LNCaP clone FGC (cell line): Measurements from ENCODE around the gene MYH6.
"Not testable (repeated sequence)": the region's sequence is repeated elsewhere in the genome, so short reads cannot be mapped to it uniquely, and the experiment has no call there.

Source experiments
- DNase-seq: peaks from one replicate; pipeline ENCODE4 v3.0.0-alpha.2; 2011; ENCODE audit warnings: low read depth
- H3K4me3 ChIP-seq: 2 replicates; pipeline ENCODE4 v1.5.1; 2011; ENCODE audit warnings: mild to moderate bottlenecking, low read depth, low read length, control low read depth
- CTCF ChIP-seq: IDR thresholded peaks from 2 replicates; pipeline ENCODE4 v1.5.1; 2012; ENCODE audit warnings: mild to moderate bottlenecking; ENCODE audit not compliant: control insufficient read depth, insufficient read depth; ENCODE audit errors: extremely low read depth

Gene MYH6

DNA sequence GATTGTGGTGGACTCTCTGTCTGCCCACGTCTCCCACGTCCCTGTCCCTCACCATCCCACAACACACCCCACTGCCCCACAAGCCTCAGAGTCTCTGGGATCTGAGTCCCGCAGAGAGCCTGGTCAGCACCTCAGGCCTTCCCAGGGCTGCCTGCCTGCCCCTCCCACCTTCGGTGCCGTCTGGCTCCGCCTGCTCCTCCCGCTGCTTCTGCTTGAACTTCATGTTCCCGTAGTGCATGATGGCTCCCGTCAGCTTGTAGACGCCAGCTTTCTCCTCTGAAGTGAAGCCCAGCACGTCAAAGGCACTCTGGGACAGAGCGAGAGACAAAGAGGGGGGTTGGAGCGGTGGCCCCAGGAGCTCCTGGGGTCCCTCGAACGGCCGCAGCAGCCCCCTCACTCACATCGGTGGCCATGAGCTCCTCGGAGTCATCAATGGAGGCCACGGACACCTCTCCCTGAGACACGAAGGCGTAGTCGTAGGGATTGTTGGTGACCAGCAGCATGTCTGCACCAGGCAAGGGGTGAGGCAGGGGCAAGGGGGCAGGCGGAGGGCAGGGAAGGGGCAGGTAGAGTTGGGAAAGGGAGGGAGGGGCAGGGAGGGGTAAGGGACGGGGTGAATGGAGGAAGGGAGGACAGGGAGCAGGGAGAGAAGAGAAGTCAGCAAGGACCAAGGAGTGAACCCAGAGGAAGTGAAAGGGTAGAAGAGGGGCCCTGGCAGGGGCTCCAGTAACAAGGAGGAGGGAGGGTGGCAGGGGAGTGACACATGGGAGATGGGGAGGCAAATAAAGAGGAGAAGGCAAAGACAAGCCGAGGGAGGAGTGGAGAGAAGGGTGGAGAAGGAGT, 5.6 kb downstream of the MYH6 start:
- no peak for TF ChIP-seq CTCF
- DNase-seq: no peak
- peak overlapping the region; percentile 30 for H3K4me3 ChIP-seq

DNA sequence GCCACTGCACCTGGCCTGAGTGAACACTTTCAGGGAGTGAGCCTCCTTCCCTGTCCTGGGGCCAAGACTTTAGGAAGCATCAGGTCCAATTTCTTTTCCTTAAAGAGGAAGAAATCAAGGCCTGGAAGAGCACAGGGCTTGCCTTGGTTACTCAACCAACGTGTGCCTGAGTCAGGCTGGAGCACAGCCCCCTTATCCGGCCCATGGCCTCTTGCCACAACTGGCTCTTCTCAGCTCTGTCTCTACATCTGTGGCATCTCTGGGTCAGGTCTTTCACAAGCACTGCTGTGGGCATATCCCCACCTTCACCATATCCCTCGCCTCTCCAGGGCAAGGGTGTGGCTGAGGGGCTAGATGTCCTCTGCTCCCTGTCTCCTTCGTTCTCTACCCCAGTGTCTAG, 6.8 kb downstream of the MYH6 start:
- TF ChIP-seq CTCF: no peak
- DNase-seq: no peak
- no peak overlapping the region for H3K4me3 ChIP-seq

GRCh38 chr14:23400496-23401149, 7.5 kb downstream of the MYH6 start:
- not testable (repeated sequence) for DNase-seq, H3K4me3 ChIP-seq

- no peak overlapping the region for H3K4me3 ChIP-seq
- no peak for TF ChIP-seq CTCF
- no peak for DNase-seq
Observed at GRCh38 chr14:23399591-23399990, 8.5 kb downstream of the MYH6 start.

DNA sequence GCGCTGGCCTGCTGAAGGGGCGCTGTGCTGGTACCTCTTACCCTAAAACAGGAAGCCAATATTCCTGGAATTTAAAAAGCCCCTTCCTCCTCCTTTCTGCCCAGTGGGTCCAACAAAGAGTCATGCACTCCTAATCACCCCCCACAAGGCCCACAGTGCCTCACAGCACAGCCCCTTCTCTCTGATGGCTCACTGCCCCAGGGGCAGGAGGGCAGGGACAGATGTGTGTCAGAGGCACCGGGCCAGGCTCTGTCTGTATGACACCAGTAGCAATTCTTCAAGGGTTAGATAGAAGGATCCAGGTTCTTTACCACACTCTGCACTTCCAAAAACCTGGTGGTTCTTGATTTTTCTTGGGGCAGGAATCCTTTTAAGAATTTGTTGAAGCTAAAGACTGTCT, 8.9 kb downstream of the MYH6 start:
- no peak for DNase-seq
- no peak overlapping the region for H3K4me3 ChIP-seq
- TF ChIP-seq CTCF: no peak

GRCh38 chr14:23398348-23398747, 9.7 kb downstream of the MYH6 start:
- no peak for DNase-seq
- H3K4me3 ChIP-seq: no peak overlapping the region
- no peak for TF ChIP-seq CTCF

- H3K4me3 ChIP-seq: no peak overlapping the region
- DNase-seq: no peak
- TF ChIP-seq CTCF: no peak
Observed at GRCh38 chr14:23396781-23397407, 11.2 kb downstream of the MYH6 start.
